Kasumi-1 (cell line): ENCODE measurements around the gene GTF2IRD1.
"Not testable (repeated sequence)": the region's sequence is repeated elsewhere in the genome, so short reads cannot be mapped to it uniquely, and the experiment has no call there.

ENCODE experiments used
- DNase-seq, 2 experiments: peaks; one replicate each; lab custom pipeline; 2025; lab: John Stamatoyannopoulos, UW

The GTF2IRD1 gene

GRCh38 chr7:74489997-74490945 lies 36.6 kb downstream of the GTF2IRD1 start:
- DNase-seq = no peak

- DNase-seq = not testable (repeated sequence)
These were observed 37.8 kb downstream of the GTF2IRD1 start for GRCh38 chr7:74491490-74491889.

DNA sequence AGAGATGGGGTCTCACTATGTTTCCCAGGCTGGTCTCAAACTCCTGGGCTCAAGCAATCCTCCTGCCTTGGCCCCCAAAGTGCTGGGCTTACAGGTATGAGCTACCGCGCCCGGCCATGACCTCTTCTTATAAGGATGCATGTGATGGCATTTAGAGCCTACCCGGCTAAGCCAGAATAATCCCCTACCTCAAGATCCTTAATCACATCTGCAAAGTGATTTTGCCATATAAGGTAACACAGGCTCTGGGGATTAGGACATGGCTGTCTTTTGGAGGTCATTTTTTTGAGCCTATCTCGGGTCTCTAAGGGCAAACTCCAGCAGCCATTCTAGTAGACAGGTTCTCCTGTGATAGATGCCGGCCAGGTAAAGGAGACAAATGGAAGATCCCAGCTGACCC lies 39.6 kb downstream of the GTF2IRD1 start:
- no peak for DNase-seq

- no peak for DNase-seq
These were observed 40.4 kb downstream of the GTF2IRD1 start for GRCh38 chr7:74494076-74494548.

DNA sequence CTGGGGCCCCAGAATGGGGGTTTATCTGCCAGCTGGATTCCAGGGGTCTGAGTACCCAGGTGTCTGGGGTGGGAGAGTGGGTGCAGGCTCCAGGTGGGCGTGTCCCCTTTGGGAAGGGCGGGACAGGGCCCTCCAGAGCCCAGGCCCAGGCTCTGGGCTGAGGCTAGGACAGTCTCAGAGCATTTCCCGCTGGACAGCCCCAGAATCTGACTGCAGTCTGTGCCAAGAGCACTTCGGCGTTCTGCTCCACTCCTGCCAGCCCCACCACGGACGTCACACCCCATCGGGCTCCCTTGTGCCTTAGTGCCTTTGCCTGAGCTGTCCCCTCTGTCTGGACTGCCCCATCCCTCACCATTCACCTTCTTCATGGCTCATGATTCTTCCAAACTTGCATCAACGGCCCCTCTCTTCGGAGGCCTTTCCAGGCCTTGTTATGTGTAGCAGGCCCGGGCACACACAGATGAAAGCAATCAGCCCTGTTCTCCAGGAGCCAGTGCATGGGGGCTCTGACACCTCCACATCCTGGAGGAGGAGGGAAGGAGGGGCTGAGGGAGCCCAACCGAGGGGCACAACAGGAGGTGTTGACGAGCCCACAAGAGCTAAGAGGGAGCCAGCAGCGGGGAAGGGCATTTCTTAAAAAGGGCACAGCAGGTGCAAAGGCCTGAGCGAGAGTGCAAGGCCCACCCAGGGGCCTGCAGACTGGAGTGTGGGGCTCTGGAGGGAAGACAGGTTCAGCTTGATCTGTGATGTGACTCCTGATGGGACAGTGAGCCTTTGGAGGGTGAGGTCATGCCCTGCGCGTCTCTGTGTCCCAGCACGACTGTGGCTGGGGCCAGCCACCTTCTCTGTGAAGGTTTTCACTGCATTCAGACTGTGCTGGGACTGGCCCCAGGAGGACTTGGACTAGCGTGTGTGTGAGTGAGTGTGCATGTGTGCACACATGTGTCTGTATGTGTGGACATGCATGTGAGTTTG lies 41.7 kb downstream of the GTF2IRD1 start:
- DNase-seq = no peak

GRCh38 chr7:74496272-74496671 lies 42.6 kb downstream of the GTF2IRD1 start:
- DNase-seq = no peak

DNA sequence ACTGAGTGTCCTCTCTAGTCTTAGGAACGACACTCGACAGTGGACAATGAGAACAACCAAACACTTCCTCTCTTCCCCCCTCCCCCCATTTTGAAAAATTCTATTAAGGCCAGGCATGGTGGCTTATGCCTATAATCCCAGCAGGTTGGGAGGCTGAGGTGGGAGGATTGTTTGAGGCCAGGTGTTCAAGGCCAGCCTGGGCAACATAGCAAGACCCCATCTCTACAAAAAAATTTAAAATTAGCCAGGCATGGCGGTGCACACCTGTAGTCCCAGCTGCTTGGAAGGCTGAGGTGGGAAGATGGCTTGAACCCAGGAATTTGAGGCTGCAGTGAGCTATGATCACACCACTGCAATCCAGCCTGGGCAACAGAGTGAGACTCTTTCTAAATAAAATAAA lies 43.1 kb downstream of the GTF2IRD1 start:
- not testable (repeated sequence) for DNase-seq

DNA sequence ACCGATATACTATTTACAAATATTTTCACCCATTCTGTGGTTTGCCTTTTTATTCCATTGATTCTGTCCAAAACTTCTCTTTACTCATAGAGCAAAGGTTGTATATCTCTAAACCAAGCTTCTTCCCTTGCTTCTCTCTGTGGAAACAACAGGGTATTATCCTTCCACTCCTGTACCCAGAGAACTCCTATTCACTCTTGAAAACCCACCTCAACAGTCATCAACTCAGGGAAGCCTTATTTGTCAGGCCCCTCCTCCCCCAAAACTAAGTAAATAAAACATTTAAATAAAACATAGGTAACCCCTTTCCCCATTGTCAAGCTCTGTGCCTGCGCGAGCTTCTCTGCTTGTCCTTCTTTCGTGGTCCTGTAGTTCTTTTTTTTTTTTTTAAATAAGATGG lies 44.6 kb downstream of the GTF2IRD1 start:
- no peak for DNase-seq

GRCh38 chr7:74498996-74499834 lies 45.5 kb downstream of the GTF2IRD1 start:
- DNase-seq = no peak

DNA sequence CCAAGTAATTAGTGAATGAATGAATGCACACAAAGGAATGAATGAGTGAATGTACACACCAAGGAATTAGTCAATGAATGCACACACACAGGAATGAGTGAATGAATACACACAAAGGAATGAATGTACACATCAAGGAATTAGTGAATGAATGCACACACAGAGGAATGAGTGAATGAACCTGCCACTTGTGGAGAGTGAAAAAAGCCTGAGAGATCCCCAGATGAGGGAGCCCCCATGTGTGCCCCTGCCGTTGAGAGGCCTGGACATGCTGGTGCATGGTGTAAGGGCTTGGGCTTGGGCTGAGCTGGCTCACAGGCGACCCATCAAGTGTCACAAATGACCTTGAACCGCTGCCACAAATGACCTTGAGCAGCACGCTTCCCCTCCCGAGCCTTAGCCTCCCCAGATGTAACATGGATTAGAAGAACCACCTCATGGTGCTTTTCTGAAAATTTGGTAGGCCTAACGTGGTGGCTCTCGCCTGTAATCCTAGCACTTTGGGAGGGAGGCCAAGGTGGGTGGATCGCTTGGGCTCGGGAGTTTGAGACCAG lies 46.2 kb downstream of the GTF2IRD1 start:
- DNase-seq = no peak

- no peak for DNase-seq
These were observed 47.6 kb downstream of the GTF2IRD1 start for GRCh38 chr7:74501298-74501697.

DNA sequence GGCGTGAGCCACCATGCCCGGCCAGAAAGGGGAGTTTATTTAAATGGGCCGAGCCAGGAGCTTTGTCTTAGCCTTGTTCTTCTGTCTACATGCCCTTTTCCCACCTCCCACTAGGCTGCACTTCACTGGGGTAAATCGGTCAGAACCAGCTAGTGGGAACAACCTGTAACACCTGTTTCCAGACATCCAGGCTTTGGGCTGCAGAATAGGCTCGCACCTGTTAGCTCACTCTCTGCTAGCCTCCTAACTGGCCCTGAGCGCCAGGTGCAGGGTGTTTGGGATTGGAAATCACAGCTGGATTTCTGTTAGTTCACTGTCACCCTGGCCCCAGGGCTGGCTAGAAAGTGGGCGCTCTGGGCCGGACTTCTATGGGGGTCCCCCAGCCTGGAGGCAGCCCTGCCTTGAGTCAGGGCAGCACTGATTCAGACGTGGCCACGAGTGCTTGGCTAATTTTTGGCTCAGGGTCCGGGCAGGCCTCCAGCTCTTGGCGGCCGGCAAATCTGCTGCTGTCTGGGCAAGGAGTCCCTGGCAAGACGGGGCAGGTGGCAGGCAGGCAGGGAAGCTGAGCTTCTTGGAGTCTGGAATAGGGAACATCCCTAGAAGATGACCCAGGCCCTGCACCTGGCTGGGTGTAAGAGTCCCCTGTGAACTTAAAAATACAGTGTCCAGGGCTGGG lies 48.6 kb downstream of the GTF2IRD1 start:
- DNase-seq = no peak

DNA sequence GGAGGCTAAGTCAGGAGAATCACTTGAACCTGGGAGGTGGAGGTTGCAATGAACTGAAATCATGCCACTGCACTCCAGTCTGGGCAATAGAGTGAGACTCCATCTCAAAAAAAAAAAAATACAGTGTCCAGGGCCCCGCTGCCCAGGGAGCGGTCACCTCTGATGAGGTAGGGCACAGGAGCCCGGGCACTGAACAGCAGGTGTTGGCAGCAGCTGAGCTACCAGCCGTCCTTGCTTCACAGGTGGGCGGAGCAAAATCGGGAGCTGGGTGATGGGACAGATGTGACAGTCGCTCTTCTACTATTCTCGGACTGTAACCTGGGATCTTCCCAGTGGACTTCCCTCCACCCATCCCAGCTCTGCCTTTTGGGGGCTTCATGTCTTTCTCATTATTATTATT lies 49.4 kb downstream of the GTF2IRD1 start:
- no peak for DNase-seq

DNA sequence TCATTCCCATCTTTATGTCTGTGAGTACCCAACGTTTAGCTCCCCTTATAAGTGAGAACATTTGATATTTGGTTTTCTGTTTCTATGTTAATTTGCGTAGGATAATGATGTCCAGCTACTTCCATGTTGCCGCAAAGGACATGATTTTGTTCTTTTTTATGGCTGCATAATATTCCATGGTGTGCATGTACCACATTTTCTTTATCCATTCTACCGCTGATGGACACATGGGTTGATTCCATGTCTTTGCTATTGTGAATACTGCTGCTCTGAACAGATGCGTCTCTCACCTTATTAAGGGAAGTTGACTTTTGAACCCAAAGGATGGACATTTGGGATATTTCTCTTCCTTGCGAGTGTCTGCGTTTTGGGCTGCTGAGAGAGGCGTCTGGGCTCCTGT lies 50.2 kb downstream of the GTF2IRD1 start:
- DNase-seq = no peak

DNA sequence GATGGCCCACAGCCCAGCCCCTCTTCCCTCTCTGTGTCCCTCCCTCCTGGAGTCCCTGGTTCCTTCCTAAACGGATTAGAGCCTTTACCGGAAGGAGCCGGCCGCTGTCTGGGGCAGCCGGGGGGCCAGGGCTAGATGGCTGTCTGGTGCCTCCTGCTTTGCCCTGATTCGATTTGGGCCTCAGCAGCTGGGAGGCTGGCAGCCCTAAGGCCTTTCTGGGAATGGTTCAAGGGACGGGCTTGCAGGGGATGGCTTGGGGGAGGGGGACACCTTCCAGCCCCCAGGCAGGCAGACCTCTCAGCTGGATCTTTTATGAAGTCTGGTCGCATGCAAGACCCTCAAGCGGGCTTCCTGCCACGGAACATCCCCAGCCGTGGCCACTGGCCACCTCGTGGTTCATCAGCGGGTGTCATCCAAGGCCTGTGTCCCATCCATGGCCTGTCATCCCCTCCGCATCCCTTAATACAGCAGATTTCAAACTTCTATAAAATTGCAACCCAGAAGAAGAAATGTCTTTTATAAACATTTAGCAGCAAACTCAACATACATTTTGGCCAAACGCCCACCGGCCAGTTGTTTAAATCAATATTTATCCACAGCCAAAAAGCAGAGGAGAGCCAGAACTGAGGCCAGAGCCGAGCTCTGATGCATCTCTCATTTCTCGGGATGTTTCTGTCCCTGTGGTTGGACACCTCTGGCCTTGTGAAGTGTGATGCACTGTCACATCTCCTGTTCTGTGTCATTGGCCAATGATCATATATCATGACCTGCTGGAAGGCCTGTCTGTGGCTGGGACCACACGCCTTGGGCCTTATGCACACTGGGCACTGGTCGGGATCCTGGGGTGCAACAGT lies 52.0 kb downstream of the GTF2IRD1 start:
- no peak for DNase-seq

DNA sequence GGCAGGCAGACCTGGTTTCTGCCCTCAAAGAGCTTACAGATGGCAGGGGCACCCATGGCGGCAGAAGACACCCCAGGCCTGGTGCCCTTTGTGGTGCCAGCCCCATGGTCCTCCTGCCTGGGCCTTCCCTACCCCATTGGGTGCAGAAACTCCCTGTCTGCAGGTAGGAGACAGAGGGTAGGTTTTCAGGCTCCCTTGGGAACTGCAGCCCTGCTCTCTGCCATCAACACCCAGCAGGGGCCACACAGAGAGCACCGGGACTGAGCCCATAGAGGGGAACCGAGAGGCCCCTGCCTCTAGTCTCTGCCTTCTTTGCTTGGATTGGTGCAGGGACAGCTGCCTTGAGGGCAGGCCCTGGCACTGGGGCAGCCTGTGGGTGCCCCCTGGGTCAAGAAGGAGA lies 52.6 kb downstream of the GTF2IRD1 start:
- DNase-seq = no peak

DNA sequence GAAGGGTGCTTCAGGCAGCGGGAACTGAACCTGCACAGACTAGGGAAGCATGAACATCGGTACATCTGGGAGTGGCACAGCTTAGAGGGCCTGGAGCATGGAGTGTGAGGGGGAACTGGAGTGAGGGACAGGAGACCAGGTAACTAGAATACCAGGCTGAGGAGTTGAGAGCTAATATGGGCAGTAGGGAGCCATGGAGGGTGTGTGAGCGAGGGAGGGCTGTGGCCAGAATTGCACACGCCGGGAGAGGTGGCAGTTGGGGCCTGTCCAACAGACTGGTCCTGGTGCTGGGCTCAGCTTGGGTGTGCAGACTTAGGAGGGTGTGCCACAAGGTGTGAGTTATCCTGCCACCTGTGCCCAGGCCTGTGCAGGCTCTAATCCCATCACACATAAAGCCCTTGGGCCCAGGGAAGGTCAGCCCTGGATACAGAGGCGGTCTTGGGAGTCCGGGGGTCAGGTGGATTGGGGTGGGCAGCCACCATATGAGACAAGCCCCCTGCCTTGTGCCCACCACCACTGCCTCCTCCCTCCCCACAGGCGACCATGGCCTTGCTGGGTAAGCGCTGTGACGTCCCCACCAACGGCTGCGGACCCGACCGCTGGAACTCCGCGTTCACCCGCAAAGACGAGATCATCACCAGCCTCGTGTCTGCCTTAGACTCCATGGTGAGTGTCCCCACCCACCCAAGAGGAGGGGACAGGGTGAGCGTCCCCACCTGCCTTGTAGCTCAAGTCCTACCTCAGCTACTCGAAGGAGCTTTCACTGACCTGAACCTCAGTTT lies 54.0 kb downstream of the GTF2IRD1 start:
- DNase-seq = no peak

DNA sequence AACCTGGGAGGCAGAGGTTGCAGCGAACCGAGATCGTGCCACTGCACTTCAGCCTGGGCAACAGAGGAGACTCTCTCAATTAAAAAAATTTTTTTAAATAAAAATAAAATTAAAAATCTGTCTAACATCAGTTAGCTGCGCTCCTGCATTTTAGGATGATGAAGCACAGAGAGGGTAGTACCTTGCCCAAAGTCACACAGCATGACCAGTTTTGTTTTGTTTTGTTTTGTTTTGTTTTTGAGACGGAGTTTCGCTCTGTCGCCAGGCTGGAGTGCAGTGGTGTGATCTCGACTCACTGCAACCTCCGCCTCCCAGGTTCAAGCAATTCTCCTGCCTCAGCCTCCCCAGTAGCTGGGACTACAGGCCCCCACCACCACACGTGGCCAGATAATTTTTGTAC lies 55.7 kb downstream of the GTF2IRD1 start:
- DNase-seq = not testable (repeated sequence)

GRCh38 chr7:74511345-74511744 lies 57.6 kb downstream of the GTF2IRD1 start:
- no peak for DNase-seq
